ENCODE measurements around the gene PDK2.

PDK2 gene

DNA sequence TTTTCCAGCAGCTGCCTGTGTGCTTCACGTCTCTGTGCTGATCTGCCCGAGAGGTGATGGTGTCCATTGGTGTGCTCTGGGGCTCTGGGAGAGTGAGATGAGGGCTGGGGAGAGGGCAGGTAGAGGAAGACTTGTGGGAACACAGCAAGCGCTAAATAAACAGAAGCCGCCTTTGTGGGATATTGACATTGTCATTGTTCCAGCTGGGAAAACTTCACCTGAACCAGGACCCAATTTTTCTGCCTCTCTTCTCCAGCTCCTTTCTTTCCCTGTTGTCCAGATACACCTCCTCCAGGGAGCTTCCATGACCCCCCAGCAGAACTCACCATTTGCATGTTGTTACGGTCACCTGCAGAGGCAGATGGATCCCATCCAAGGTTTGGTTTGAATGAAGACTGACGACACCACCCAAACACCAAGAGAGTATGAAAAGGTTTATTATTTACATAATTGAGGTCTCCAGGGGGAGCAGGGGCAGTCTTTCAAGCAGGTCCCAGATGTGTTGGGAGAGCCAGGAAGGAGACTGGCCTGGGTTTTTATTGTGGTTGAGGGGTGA is 42.8 kb upstream of the PDK2 start:
- Histone ChIP-seq H3K36me3 (ENCODE audit: insufficient read depth, low read depth, low read length) (no peaks in the 10 kb centered on the region), H3K27ac (ENCODE audit: low read length) (no peak overlapping the region), H3K27me3 (ENCODE audit: insufficient read depth, low read length) (peaks cover 23% of the 10 kb centered on the region), H3K4me1 (ENCODE audit: insufficient read depth, low read length) (peaks cover 29% of the 10 kb centered on the region), H3K4me3 (ENCODE audit: low read length) (no peak overlapping the region), H3K9me3 (ENCODE audit: insufficient read depth, low read depth, low read length) (no peaks in the 10 kb centered on the region), H3K9ac (ENCODE audit: low read depth, low read length) (no peak overlapping the region)

DNA sequence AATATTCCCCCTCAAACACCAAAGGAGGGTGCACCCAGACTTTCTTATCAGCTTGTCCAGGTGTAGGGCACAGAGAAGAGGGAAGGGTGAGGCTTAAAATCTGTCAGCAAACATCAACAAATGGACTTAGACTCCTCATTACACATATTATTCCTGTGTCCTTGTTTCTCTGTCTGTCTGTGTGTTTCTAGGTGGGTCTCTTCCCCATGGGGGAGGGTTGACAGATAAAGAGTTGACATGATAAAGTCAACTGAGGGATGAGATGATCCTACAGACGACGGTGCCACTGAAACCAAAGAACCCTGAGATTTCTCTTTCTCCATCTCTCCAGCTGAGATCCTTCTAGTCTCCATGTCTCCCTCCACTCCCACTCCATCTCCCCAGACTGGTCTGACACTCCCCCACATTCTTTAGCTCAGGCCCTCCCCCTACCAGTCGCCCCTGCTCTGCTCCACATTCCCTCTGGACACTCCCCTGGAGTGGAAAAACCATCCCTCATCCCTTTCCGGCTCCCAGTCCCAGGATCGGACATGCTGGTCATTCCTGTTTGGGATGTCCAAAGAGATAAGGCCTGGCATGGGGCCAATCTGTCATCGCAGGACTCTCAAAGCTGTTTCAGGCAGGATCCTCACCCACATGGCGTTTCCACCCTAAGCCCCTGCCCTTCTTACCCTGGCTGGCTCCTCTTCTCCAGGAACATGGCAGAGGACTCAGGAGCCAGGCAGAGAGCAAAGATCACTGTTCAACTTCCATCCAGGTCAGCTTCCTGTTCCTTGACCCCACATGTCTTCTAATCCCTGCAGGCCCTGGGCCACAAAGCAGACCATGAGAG is 42.1 kb upstream of the PDK2 start:
- Histone ChIP-seq H3K9me3 (ENCODE audit: insufficient read depth, low read depth, low read length) (no peaks in the 10 kb centered on the region), H3K36me3 (ENCODE audit: insufficient read depth, low read depth, low read length) (no peaks in the 10 kb centered on the region), H3K27me3 (ENCODE audit: insufficient read depth, low read length) (peaks cover 30% of the 10 kb centered on the region), H3K4me1 (ENCODE audit: insufficient read depth, low read length) (peaks cover 29% of the 10 kb centered on the region), H3K27ac (ENCODE audit: low read length) (no peak overlapping the region), H3K9ac (ENCODE audit: low read depth, low read length) (no peak overlapping the region), H3K4me3 (ENCODE audit: low read length) (no peak overlapping the region)

DNA sequence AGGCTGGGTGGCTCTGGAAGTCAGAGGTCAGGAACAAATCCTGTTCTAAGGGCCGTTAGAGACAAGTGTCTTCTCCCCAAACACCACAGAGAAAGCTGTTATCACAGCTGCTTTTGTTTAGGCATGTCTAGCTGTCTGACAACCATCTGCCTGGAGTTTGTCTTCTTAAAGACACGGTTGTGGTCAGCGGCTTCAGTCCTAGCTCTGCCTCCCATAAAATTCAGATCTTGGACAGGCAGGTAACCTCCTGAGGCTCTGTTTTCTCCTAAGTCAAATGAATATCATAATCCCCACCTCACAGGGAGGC is 41.5 kb upstream of the PDK2 start:
- peaks cover 36% of the 10 kb centered on the region for H3K27me3 ChIP-seq (ENCODE audit: insufficient read depth, low read length)
- H3K4me3 ChIP-seq (ENCODE audit: low read length), result no peak overlapping the region
- no peaks in the 10 kb centered on the region for H3K9me3 ChIP-seq (ENCODE audit: insufficient read depth, low read depth, low read length)
- H3K4me1 ChIP-seq (ENCODE audit: insufficient read depth, low read length), result peaks cover 29% of the 10 kb centered on the region
- H3K36me3 ChIP-seq (ENCODE audit: insufficient read depth, low read depth, low read length), result no peaks in the 10 kb centered on the region
- H3K9ac ChIP-seq (ENCODE audit: low read depth, low read length), result no peak overlapping the region
- no peak overlapping the region for H3K27ac ChIP-seq (ENCODE audit: low read length)

DNA sequence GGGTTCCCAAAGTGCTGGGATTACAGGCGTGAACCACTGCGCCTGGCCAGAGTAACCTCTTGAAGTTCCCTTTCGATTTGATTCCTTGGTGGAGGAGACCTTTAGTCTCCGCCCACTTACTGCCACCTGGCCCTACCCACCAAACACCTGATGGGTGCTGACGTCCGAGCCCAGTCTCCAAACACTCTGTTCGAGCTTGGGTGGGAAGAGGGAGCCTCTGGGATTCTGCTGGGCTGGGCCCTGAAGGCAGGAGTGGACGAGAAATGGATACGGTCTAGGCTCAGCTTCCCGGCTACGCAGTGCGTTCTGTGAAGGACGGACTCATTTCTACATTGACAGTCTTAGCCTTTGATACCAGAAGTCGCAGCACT is 40.1 kb upstream of the PDK2 start:
- H3K27ac ChIP-seq (ENCODE audit: low read length), result no peak overlapping the region
- peaks cover 40% of the 10 kb centered on the region for H3K27me3 ChIP-seq (ENCODE audit: insufficient read depth, low read length)
- H3K9ac ChIP-seq (ENCODE audit: low read depth, low read length), result peak overlapping the region; percentile 43; the same call in 1 of the 2 replicates
- no peaks in the 10 kb centered on the region for H3K36me3 ChIP-seq (ENCODE audit: insufficient read depth, low read depth, low read length)
- peaks cover 29% of the 10 kb centered on the region for H3K4me1 ChIP-seq (ENCODE audit: insufficient read depth, low read length)
- peak overlapping the region; percentile 79 for H3K4me3 ChIP-seq (ENCODE audit: low read length)
- no peaks in the 10 kb centered on the region for H3K9me3 ChIP-seq (ENCODE audit: insufficient read depth, low read depth, low read length)

DNA sequence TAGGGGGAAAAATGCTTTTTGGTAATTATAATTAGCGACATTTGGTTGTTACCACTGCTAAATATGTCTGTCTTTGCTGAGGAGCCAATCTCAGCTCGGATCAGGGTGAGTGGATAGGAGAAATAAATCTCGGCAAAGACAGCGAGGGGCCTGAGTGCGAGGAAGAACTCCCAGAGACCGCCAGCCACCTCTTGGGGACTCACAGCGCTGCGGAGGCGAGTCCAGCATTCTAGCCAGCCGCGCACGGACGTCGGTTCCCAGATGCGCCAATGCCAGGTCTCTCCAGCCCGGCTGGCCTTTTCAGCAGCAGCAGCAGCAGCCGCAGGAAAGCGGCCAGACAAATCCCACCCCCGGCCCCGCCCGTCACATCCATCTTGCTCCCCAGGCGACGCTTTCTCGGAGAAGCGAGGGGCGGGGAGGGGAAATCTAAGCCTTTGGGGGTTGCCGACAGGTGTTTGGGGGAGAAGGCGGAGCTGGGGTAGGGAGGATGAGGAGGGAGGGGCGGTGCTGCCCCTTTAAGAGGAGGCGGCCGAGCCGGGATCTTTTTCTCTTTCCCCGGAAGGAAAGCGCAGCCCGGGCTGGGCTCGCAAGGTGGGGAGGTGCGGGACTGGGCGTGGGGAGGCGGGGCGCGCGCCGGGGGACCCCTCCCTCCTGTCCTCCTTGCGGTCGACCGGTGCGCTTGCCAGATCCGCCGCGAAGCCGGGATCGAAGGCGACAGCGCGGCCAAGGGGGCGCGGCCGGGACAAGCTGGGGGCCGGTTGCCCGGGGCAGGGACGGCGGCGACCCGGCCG is 39.5 kb upstream of the PDK2 start, which contains the start of gene ITGA3:
ITGA3 (plus strand) TSS at position 685 of the 791 bp plus-strand sequence. CDS start 330 bp downstream, outside the sequence.
- Histone ChIP-seq H3K36me3 (ENCODE audit: insufficient read depth, low read depth, low read length) (no peaks in the 10 kb centered on the region), H3K27ac (ENCODE audit: low read length) (no peak within 1 kb of the TSS), H3K4me3 (ENCODE audit: low read length) (peak within 1 kb of the TSS; percentile 79), H3K9ac (ENCODE audit: low read depth, low read length) (peak within 1 kb of the TSS; percentile 51; the same call in 1 of the 2 replicates), H3K4me1 (ENCODE audit: insufficient read depth, low read length) (peaks cover 25% of the 10 kb centered on the region), H3K27me3 (ENCODE audit: insufficient read depth, low read length) (peaks cover 40% of the 10 kb centered on the region), H3K9me3 (ENCODE audit: insufficient read depth, low read depth, low read length) (no peaks in the 10 kb centered on the region)

DNA sequence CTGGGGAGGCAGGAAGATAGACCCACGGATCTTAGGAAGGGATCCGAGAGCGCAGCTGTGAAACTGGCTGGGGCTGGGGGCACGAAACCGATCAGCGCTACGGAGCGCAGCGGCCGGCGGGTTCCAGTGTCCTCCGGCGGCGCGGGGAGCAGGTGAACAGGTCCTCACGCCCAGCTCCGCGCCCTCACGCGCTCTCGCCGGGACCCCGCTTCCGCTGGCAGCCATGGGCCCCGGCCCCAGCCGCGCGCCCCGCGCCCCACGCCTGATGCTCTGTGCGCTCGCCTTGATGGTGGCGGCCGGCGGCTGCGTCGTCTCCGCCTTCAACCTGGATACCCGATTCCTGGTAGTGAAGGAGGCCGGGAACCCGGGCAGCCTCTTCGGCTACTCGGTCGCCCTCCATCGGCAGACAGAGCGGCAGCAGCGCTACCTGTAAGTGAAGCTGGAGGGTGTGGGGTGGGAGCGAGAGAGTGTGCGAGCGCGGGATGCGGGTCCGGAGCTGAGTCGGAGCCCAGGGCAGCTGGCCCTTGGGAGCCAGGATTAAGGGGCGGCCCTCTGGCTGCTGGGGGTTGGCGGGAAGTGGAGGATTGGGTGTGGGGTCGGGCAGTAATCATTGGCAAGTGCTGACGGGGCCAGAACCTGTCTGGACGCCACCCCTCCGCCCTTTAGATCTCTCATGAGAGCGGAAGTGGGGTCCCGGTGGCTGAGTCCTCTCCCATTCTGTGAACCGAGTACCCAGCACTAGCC is 38.8 kb upstream of the PDK2 start:
- peaks cover 18% of the 10 kb centered on the region for H3K4me1 ChIP-seq (ENCODE audit: insufficient read depth, low read length)
- no peaks in the 10 kb centered on the region for H3K9me3 ChIP-seq (ENCODE audit: insufficient read depth, low read depth, low read length)
- H3K4me3 ChIP-seq (ENCODE audit: low read length), result peak overlapping the region; percentile 79
- no peaks in the 10 kb centered on the region for H3K36me3 ChIP-seq (ENCODE audit: insufficient read depth, low read depth, low read length)
- H3K27me3 ChIP-seq (ENCODE audit: insufficient read depth, low read length), result peaks cover 40% of the 10 kb centered on the region
- peak overlapping the region; percentile 51; the same call in 1 of the 2 replicates for H3K9ac ChIP-seq (ENCODE audit: low read depth, low read length)
- no peak overlapping the region for H3K27ac ChIP-seq (ENCODE audit: low read length)

GRCh38 chr17:50056961-50057330 is 38.2 kb upstream of the PDK2 start:
- Histone ChIP-seq H3K9ac (ENCODE audit: low read depth, low read length) (no peak overlapping the region; the same call in 1 of the 2 replicates), H3K4me1 (ENCODE audit: insufficient read depth, low read length) (peaks cover 12% of the 10 kb centered on the region), H3K36me3 (ENCODE audit: insufficient read depth, low read depth, low read length) (no peaks in the 10 kb centered on the region), H3K9me3 (ENCODE audit: insufficient read depth, low read depth, low read length) (no peaks in the 10 kb centered on the region), H3K27ac (ENCODE audit: low read length) (no peak overlapping the region), H3K27me3 (ENCODE audit: insufficient read depth, low read length) (peaks cover 40% of the 10 kb centered on the region), H3K4me3 (ENCODE audit: low read length) (peak overlapping the region; percentile 79)

- H3K36me3 ChIP-seq (ENCODE audit: insufficient read depth, low read depth, low read length), result no peaks in the 10 kb centered on the region
- peak overlapping the region; percentile 79 for H3K4me3 ChIP-seq (ENCODE audit: low read length)
- peaks cover 6% of the 10 kb centered on the region for H3K4me1 ChIP-seq (ENCODE audit: insufficient read depth, low read length)
- H3K27me3 ChIP-seq (ENCODE audit: insufficient read depth, low read length), result peaks cover 40% of the 10 kb centered on the region
- no peak overlapping the region for H3K27ac ChIP-seq (ENCODE audit: low read length)
- H3K9ac ChIP-seq (ENCODE audit: low read depth, low read length), result no peak overlapping the region
- no peaks in the 10 kb centered on the region for H3K9me3 ChIP-seq (ENCODE audit: insufficient read depth, low read depth, low read length)
Observed at GRCh38 chr17:50057521-50057991, 37.6 kb upstream of the PDK2 start.

GRCh38 chr17:50058296-50058953 is 36.7 kb upstream of the PDK2 start:
- Histone ChIP-seq H3K36me3 (ENCODE audit: insufficient read depth, low read depth, low read length) (no peaks in the 10 kb centered on the region), H3K4me1 (ENCODE audit: insufficient read depth, low read length) (no peaks in the 10 kb centered on the region; the same call in none of the 2 replicates), H3K27me3 (ENCODE audit: insufficient read depth, low read length) (peaks cover 39% of the 10 kb centered on the region), H3K9me3 (ENCODE audit: insufficient read depth, low read depth, low read length) (no peaks in the 10 kb centered on the region), H3K4me3 (ENCODE audit: low read length) (no peak overlapping the region), H3K9ac (ENCODE audit: low read depth, low read length) (no peak overlapping the region), H3K27ac (ENCODE audit: low read length) (no peak overlapping the region)

GRCh38 chr17:50059256-50059655 is 35.9 kb upstream of the PDK2 start:
- no peaks in the 10 kb centered on the region for H3K36me3 ChIP-seq (ENCODE audit: insufficient read depth, low read depth, low read length)
- no peak overlapping the region for H3K9ac ChIP-seq (ENCODE audit: low read depth, low read length)
- H3K27ac ChIP-seq (ENCODE audit: low read length), result no peak overlapping the region
- H3K4me3 ChIP-seq (ENCODE audit: low read length), result no peak overlapping the region
- peaks cover 32% of the 10 kb centered on the region for H3K27me3 ChIP-seq (ENCODE audit: insufficient read depth, low read length)
- H3K4me1 ChIP-seq (ENCODE audit: insufficient read depth, low read length), result no peaks in the 10 kb centered on the region; the same call in none of the 2 replicates
- H3K9me3 ChIP-seq (ENCODE audit: insufficient read depth, low read depth, low read length), result no peaks in the 10 kb centered on the region
